Effector CD4-positive, alpha-beta T cell (primary cell): ENCODE data around the gene UBAC1.
"Not testable (repeated sequence)": the region's sequence is repeated elsewhere in the genome, so short reads cannot be mapped to it uniquely, and the experiment has no call there.

Experiments used
- DNase-seq: peaks from one replicate; pipeline ENCODE4 v3.0.0-alpha.2; 2020

UBAC1 gene

DNA sequence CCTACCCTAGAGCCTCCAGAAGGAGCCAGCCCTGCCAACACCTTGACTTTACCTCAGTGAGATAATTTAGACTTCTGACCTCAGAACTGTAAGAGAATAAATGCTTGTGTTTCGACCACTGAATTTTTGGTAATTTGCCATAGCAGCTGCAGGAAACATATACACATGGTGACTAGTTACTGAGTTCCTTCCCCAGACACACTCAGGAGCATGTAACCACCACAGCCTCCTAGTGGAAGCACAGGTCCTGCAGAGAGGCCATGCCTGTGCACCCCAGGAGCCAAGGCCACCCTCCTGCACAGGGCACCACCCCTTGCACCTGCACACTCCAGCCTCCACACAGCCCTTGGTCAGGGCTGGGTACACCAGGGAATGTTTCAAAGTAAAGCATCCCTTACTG lies 46.3 kb downstream of the UBAC1 start:
- DNase-seq = no peak

- DNase-seq = not testable (repeated sequence)
Measured at GRCh38 chr9:135911233-135911632, 49.9 kb downstream of the UBAC1 start.

DNA sequence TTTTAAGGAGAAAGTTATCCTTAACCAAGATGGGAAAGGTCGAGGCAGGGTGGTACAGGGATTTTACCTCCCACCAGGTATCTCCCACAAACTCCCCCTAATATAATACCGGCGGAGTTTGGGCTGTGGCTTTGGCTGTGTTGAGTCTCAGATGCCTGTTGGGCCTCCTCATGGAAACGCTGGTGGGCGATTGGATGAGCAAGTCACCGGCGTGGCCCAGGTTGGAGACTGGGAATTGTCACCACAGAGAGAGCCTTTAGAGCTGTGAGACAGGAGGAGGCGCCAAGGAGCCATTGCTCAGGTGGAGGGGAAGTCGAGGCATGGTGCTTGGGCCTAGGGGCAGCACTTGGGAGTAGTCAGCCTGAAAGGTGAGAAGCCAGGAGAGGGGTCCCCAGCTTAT lies 50.4 kb downstream of the UBAC1 start:
- DNase-seq = no peak

DNA sequence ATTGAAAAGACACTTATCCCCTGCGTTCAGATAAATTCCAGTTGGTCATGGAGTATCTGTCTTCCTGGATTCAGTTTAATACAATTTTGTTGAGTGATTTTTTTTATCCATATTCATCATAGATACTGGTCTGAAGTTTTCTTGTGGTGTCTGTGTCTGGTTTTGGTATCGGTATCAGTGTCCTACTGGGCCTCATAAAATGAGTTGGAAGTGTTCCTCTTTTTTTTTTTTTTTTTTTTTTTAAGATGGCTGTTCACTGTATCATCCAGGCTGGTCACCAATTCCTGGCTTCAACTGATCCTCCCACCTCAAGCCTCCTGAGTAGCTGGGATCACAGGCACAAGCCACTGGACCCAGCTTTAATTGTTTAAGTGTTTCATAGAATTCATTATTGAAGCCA lies 51.0 kb downstream of the UBAC1 start:
- DNase-seq = no peak

GRCh38 chr9:135909371-135909770 lies 51.8 kb downstream of the UBAC1 start:
- DNase-seq = no peak

DNA sequence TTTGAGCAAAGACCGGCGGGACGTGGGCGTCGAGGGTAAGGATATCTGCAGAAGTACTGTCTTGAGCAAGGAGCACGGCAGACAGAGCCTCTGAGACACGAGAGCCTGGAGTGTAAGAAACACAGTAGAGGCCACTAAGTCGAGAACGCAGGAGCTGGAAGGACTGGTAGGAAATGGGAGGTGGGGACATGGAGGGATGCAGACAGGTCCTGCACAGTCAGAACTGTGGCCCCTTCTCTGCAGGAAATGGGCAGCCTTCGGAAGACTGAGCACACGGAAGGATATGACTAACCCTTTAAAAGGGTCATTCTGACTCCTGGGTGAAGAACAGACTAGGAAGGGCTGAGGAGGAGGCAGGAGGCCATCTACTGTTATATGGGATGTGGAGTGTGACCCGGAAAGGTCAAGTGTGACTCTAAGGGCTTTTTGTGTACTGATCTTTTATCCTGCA lies 52.4 kb downstream of the UBAC1 start:
- no peak for DNase-seq

GRCh38 chr9:135908093-135908753 lies 53.0 kb downstream of the UBAC1 start:
- DNase-seq = no peak

DNA sequence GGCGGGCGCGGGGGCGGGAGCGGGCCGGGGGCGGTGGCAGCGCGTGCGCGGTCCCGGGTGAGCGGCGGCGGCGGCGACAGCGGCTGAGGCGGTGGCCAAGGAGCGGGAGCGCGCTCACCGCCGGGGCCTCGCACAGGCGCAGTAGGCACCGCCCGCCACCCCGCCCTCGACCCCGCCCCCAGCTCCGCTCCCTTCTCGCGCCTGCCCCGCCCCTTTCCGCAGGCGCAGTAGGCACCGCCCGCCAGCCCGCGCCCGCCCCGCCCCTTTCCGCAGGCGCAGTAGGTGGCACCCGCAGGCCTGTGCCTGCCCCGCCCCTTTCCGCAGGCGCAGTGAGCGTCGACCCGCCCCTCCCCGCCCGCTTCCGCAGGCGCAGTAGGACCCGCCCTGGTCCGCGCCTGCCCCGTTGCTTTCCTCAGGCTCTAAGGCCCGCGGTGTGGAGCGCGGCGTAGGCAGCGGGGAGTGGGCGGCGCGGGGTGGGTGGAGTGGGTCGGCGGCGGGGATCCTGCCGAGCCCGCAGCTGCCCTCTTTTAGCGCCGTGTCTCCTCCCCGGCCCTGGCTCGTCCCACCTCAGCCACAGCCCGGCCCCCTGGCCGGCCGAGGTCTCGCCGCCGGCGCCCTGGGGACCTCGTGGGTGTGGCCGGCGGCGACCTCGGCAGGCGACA lies 53.6 kb downstream of the UBAC1 start, which contains the start of gene CAMSAP1:
Gene CAMSAP1 (minus strand): TSS at position 116 of the 662 bp plus-strand sequence. CDS start 387 bp downstream, outside the sequence.
- peak; percentile 92 for DNase-seq

DNA sequence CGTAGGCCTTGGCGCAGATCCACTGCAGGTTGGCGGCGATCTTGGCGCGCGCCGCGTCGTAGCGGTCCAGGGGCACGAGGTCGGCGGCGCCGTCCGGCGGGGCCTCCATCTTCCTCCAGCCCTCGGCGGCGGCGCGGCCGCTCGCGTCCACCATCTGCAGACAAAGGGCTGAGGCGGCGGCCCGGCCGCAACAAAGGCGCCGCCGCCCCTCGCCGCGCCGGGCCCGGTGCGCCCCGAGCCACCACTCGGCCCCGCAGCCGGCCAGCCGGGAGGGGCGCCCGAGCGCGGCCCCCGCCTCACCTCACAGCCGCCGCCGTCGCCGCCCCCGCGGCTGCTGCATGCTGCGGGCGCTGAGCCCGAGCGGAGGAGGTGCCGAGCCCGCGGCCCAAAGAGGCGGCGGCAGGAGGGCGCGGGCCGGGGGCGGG lies 54.2 kb downstream of the UBAC1 start:
- DNase-seq = no peak

GRCh38 chr9:135906291-135907005 lies 54.7 kb downstream of the UBAC1 start:
- no peak for DNase-seq

DNA sequence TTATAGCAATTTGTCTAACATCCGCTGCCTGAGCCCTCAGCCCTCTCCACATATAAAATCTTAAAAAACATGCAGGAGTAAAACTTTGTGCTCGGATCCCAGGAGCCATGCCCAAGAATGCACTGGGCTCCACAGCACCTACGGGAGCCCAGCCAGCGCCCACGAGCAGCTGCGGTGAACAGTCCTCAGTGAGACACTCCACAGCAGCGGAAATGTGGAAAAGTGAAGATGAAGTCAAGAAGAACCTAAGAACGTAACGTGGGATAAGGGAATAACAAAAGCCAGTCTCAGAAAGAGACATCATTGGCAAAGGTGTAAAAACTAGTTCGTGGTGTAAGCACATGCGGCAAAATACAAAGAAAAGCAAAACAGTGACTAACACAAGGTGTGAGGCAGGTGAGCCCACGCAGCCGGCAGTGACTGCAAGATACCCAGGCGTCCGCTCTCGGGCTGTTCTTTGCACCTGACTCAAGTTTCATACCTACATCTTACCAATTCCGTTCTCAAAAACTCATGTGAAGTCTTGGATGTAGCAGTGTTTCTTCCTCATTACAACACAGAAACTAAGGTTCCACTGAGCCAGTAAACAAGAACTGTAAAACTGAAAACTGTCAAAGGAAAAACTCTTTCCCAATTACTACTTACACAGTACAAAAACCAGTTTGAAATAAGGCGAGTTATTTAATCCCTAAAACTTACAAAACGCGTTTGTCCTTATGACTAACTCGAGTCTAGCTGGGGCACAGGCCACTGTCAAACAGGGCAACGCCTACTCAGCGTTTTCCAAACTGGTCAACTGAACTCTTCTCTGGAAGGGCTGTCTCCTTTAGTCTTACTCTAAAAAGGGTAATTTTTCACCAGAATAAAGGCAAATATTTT lies 55.6 kb downstream of the UBAC1 start:
- DNase-seq = peak; percentile 31

DNA sequence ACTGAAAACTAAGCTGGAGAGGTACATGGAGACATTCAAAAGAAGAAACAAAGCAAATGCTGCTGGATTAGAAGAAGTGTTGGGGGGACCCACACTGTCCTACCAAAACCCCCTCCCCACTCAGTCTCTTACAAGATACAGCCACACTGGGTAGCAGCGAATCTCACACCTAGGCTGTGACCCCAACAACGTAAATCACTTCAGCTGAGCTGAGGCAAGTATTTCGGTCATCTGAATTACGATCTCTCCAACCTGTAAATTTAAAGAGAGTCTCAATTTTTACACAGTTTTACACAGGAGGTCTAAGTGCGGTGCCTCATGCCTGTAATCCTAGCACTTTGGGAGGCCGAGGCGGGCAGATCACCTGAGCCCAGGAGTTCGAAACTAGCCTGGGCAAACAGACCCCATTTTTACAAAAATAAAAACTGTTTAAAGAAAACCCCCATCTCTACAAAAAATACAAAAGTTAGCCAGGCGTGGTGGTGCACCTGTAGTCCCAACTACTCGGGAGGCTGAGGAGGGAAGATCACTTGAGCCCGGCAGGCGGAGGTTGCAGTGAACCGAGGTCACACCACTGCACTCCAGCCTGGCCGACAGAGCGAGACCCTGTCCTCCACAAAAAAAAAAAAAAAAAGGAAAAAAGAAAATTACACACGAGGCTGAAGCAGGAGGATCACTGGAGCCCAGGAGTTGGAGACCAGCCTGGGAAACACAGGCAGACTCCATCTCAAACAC lies 57.2 kb downstream of the UBAC1 start:
- no peak for DNase-seq

DNA sequence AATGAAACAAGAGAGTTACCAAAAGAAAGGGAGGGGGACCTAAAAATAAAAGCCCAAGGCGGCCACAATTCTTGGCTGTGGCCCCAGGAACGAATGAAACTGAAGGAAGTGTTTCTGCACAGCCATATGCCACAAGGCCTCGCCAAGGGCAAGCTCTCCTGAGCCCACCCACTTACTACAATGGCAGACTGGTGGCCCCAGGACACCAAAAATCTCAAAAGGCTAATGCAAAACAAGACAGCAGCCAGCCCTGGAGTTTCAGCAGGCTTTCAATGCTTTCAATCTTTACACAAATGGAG lies 57.9 kb downstream of the UBAC1 start:
- DNase-seq = no peak

DNA sequence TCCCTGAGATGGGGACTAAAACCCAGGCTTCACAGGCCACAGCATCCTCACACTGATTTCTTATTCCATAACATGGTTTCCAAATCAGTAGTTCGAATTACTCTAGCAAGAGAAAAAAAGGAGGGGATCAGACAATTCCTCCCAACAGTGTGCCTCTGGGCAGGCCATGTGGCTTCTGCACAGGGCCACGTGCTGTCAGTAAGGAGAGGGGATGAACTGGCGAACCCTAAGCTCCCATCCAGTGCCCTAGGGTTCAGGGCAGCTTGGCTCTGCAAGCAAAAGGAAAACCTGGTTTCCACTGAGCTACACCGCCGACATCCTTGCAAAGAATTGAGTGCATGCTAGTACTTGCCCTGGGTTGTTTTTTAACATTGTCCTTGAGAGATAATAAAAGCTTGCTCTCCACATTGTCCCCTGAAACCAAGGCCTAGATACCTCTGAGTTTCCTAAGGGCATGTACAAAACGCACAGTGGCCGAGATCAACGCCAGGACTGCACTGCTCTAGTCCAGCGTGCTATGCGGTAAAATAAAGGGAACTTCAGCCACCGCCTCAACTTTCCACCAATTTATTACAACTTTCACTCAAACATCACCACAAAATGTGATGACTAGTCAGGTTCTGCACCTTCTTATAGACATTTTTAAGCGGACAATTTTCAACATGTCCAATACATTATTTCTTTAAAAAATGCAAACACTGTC lies 58.4 kb downstream of the UBAC1 start:
- no peak for DNase-seq

- no peak for DNase-seq
Measured at GRCh38 chr9:135901826-135902225, 59.3 kb downstream of the UBAC1 start.

DNA sequence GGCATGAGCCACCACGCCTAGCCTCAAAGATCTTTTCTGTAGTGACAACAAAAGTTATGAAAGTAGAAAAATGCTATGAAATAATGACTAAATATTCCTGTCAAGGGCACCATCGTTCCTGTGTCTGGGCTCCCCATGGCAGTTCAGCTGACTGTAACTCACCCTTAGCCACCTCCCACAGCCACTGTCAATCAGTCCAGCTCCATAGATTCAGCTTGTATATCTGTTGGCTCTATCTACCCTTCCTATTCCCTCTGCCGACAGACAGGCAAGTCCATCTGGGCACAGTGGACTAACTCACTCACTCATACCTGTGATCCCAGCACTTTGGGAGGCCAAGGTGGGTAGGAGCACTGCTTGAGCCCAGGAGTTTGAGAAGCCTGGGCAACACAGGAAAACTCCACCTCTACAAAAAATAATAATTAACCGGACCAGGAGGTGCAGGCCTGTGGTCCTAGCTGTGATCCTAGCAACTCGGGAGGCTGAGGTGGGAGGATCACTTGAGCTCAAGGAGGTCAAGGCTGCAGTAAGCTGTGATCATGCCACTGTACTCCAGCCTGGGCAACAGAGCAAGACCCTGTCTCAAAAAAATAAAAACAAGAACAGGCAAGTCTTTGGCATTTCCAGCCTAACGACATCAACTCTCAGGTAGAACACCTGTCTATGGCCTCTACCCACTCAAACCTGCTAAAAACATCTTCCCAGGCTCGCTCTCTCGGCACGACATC lies 60.0 kb downstream of the UBAC1 start:
- DNase-seq = no peak

- no peak for DNase-seq
Measured at GRCh38 chr9:135898634-135899407, 62.4 kb downstream of the UBAC1 start.

GRCh38 chr9:135896626-135897025 lies 64.5 kb downstream of the UBAC1 start:
- DNase-seq = no peak

DNA sequence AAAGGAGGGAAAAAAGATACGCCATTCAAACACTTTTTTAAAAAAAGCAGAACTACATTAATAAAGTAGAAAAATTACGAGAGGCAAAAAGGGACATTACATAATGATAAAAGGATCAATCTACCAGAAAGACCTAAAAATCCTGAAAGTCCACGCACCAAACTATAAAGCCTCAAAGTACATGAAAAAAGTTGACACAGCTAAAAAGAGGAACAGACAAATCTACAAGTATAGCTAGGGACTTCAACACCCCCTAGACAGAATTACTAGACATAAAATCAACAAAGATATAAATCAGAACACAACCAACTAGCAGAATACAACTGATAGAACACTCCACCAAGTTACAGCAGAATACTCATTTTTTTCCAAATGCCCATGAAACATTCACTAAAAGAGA lies 65.0 kb downstream of the UBAC1 start:
- DNase-seq = no peak

GRCh38 chr9:135895202-135895848 lies 65.8 kb downstream of the UBAC1 start:
- no peak for DNase-seq
